Measurements from ENCODE around the gene EDARADD. TPM values are rescaled to one million over a fixed set of nuclear protein-coding genes. Genes with fewer than 3 reads are reported as not detected.

EDARADD gene
- total RNA-seq, 1 experiment from 2014 or later: 0.65 TPM

DNA sequence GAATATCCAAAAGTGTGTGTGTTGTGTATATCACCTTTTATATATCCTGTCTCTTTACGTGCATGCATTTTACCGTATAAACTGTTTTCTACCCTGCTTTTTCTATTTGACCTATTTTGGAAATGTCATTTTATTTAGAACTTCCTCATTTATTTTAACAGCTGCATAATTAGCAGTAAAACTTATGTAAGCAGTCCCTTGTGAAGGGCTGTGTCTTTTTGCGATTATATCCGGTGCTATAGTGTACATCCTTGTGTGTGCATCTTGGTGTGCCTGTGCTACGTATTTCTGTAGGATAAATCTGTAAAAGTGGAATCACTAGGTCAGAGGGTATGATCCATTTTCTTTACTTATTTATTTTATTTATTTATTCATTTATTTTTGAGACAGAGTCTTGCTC is 136.9 kb downstream of the EDARADD start:
- DNase-seq (ENCODE audit: unreplicated experiment): no peak
- ChIA-PET CTCF (interaction anchor here (0.6 to 2.5 kb wide), 12 partner anchors 9 to 521 kb away, joined by 3 to 15 read pairs (median 4); no protein-coding TSS in a partner anchor), POLR2A (interaction anchor here (0.9 to 1.4 kb wide), 4 partner anchors 8 to 246 kb away, joined by 3 to 6 read pairs (median 3); no protein-coding TSS in a partner anchor)
- H3K27ac Mint-ChIP-seq (ENCODE audit: low read depth, unreplicated experiment): no peak overlapping the region
- no peaks in the 10 kb centered on the region for H3K9me3 Mint-ChIP-seq (ENCODE audit: unreplicated experiment)
- H3K36me3 Mint-ChIP-seq (ENCODE audit: insufficient read depth, unreplicated experiment): peaks cover 66% of the 10 kb centered on the region
- H3K4me1 Mint-ChIP-seq (ENCODE audit: insufficient read depth, unreplicated experiment): peaks cover 28% of the 10 kb centered on the region
- H3K27me3 Mint-ChIP-seq (ENCODE audit: insufficient read depth, unreplicated experiment): no peaks in the 10 kb centered on the region
- TF ChIP-seq, protein P1, sequence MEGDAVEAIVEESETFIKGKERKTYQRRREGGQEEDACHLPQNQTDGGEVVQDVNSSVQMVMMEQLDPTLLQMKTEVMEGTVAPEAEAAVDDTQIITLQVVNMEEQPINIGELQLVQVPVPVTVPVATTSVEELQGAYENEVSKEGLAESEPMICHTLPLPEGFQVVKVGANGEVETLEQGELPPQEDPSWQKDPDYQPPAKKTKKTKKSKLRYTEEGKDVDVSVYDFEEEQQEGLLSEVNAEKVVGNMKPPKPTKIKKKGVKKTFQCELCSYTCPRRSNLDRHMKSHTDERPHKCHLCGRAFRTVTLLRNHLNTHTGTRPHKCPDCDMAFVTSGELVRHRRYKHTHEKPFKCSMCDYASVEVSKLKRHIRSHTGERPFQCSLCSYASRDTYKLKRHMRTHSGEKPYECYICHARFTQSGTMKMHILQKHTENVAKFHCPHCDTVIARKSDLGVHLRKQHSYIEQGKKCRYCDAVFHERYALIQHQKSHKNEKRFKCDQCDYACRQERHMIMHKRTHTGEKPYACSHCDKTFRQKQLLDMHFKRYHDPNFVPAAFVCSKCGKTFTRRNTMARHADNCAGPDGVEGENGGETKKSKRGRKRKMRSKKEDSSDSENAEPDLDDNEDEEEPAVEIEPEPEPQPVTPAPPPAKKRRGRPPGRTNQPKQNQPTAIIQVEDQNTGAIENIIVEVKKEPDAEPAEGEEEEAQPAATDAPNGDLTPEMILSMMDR (IDR thresholded peaks at IDR 0.05; ENCODE audit: unreplicated experiment): no peak
- BruUV-seq (replicated peaks): no TSS peak
- no peak overlapping the region for H3K4me3 Mint-ChIP-seq (ENCODE audit: unreplicated experiment)
- intact Hi-C loops (cut with micrococcal nuclease): loop anchor here (1.0 to 5.0 kb wide), 2 partner anchors 39 to 422 kb away; no protein-coding TSS in a partner anchor

DNA sequence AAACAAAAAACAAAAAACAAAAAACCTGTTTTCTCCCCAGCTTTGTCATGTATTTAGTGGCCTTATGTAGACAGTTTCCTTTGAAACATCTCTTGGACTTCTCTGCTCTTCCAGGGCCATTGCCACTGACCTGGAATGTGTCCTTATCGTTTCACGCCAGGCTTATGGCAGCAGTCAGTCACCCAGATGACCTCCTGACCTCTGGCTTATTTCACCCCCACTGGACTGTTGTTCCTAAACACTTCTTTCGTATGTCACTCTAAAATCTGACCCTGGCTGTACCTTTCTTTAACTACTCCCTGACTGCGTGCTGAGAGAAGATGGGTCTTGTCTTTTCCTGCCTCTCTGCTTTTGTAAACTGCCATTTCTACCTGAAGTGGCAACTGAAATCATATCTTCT is 138.8 kb downstream of the EDARADD start:
- TF ChIP-seq, protein P1 (IDR thresholded peaks at IDR 0.05; ENCODE audit: unreplicated experiment): no peak
- H3K9me3 Mint-ChIP-seq (ENCODE audit: unreplicated experiment): no peaks in the 10 kb centered on the region

DNA sequence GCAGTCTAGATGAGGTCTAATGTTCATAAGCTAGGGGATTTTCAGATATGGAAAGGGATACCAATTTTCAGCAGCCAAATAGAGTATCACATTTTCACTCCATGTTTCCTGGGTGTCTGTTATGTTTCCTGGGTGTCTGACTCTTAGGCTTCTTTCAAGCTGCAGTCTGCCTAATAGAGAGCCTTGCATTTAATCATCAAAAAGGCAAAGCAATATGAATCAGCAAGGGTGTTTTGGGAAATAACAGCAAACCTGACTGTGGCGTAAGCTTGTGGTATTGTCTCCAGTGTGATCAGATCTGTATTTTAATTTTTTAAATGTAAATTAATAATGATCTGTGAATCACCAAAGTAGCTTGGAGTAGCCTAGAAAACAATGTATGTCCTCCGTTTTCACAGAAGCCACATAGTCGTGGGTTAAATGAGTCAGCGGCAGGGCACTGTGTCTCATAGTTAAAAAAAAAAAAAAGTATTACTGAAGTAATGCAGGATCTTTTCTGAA is 140.1 kb downstream of the EDARADD start:
- Mint-ChIP-seq H3K4me3 (ENCODE audit: unreplicated experiment) (no peak overlapping the region), H3K27me3 (ENCODE audit: insufficient read depth, unreplicated experiment) (no peaks in the 10 kb centered on the region), H3K9me3 (ENCODE audit: unreplicated experiment) (no peaks in the 10 kb centered on the region), H3K4me1 (ENCODE audit: insufficient read depth, unreplicated experiment) (peaks cover 34% of the 10 kb centered on the region), H3K36me3 (ENCODE audit: insufficient read depth, unreplicated experiment) (peaks cover 63% of the 10 kb centered on the region), H3K27ac (ENCODE audit: low read depth, unreplicated experiment) (peak overlapping the region; percentile 9)
- intact Hi-C loops (cut with micrococcal nuclease): loop anchor here (5.0 kb wide), 1 partner anchor 42 kb away; no protein-coding TSS in a partner anchor
- TF ChIP-seq, protein P1 (IDR thresholded peaks at IDR 0.05; ENCODE audit: unreplicated experiment): no peak
- CTCF ChIA-PET: interaction anchor here (0.6 to 7.6 kb wide), 17 partner anchors 9 to 435 kb away, joined by 3 to 74 read pairs (median 3); no protein-coding TSS in a partner anchor
- DNase-seq (ENCODE audit: unreplicated experiment): peak; percentile 22
- POLR2A ChIA-PET: interaction anchor here (0.6 to 9.7 kb wide), 11 partner anchors 9 to 389 kb away, joined by 3 to 99 read pairs (median 4); partner anchors contain the start of gene LGALS8
- no TSS peak for BruUV-seq (replicated peaks)

More for the DNA sequence above, 138.8 kb downstream of the EDARADD start:
- BruUV-seq (replicated peaks): no TSS peak
- intact Hi-C loops (cut with micrococcal nuclease): loop anchor here (5.0 kb wide), 1 partner anchor 41 kb away; no protein-coding TSS in a partner anchor
- DNase-seq (ENCODE audit: unreplicated experiment): no peak
- ChIA-PET POLR2A (interaction anchor here (1.4 to 9.7 kb wide), 2 partner anchors 8 to 9 kb away, joined by 5 to 99 read pairs; partner anchors contain the start of gene LGALS8), CTCF (interaction anchor here (0.6 to 2.5 kb wide), 3 partner anchors 8 to 425 kb away, joined by 3 to 13 read pairs (median 4); no protein-coding TSS in a partner anchor)
- Mint-ChIP-seq H3K27ac (ENCODE audit: low read depth, unreplicated experiment) (peak overlapping the region; percentile 8), H3K27me3 (ENCODE audit: insufficient read depth, unreplicated experiment) (no peaks in the 10 kb centered on the region), H3K4me3 (ENCODE audit: unreplicated experiment) (no peak overlapping the region), H3K36me3 (ENCODE audit: insufficient read depth, unreplicated experiment) (peaks cover 63% of the 10 kb centered on the region), H3K4me1 (ENCODE audit: insufficient read depth, unreplicated experiment) (peaks cover 34% of the 10 kb centered on the region)

Other genes starting within 250 kb of the EDARADD start
- 9.6 and 17.2 TPM in 2 replicates for gene ERO1B, start 112.3 kb upstream of the EDARADD start, total RNA-seq (2022)
- gene LGALS8, start 129.7 kb downstream of the EDARADD start, total RNA-seq (2022): 73.2 and 99.7 TPM in 2 replicates
- 90.6 and 128 TPM in 2 replicates for gene HEATR1, start 210.2 kb downstream of the EDARADD start, total RNA-seq (2022)

Measured in MCF 10A (cell line).